BLaER1 treated with 17β-estradiol and CSF1 and Interleukin-3, amounts not matched to agents 10 nM and 100 nM (cell line): ENCODE results near the gene CD59.

Experiments used
- H3K27ac ChIP-seq, 11 experiments: shearing (Covaris generic); formaldehyde crosslinking; 2 replicates each; pipeline ENCODE4 v1.8.1; 2022
- H3K27me3 ChIP-seq, 11 experiments: shearing (Covaris generic); formaldehyde crosslinking; 2 replicates each; pipeline ENCODE4 v1.8.1; 2022
- H3K36me3 ChIP-seq, 11 experiments: shearing (Covaris generic); formaldehyde crosslinking; 2 replicates each; pipeline ENCODE4 v1.8.1; 2022
- H3K4me1 ChIP-seq, 10 experiments: shearing (Covaris generic); formaldehyde crosslinking; 2 replicates each; pipeline ENCODE4 v1.8.1; 2022
- H3K4me2 ChIP-seq, 11 experiments: shearing (Covaris generic); formaldehyde crosslinking; 2 replicates each; pipeline ENCODE4 v1.8.1; 2022
- H3K4me3 ChIP-seq, 10 experiments: shearing (Covaris generic); formaldehyde crosslinking; 2 replicates each; pipeline ENCODE4 v1.8.1; 2022
- H3K9ac ChIP-seq, 11 experiments: shearing (Covaris generic); formaldehyde crosslinking; 2 replicates each; pipeline ENCODE4 v1.8.1; 2022
- H3K9me3 ChIP-seq, 11 experiments: shearing (Covaris generic); formaldehyde crosslinking; replicated peaks in 1 of 11; 2 replicates each; pipeline ENCODE4 v1.8.1; 2022
- H4K20me1 ChIP-seq, 11 experiments: shearing (Covaris generic); formaldehyde crosslinking; 2 replicates each; pipeline ENCODE4 v1.8.1; 2022
- Cebpa-rat ChIP-seq, 11 experiments: shearing (Covaris generic); IDR thresholded peaks; 2 replicates each; pipeline ENCODE4 v1.8.1; 2022

Gene CD59

DNA sequence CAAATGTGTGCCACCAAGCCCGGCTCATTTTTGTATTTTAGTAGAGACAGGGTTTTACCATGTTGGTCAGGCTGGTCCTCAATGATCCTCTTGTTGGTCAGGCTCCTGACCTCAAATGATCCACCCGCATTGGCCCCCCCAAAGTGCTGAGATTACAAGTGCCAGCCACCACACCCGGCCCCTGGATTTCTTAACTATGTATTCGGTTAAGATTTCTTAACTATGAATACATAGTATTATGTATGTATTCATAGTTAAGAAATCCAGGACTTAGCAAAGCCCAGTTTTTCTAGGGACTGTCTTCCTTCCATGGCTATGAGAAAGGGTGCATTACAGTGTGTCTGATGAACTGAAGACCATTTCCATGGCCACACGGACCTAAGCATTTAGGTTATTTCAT is 37.3 kb downstream of the CD59 start:
- Histone ChIP-seq H3K4me1 (peaks cover 36 to 67% (median 54%) of the 10 kb centered on the region in 10 experiments), H3K9ac (no peak overlapping the region)
- no peak for TF ChIP-seq Cebpa-rat (IDR thresholded peaks at IDR 0.05)

DNA sequence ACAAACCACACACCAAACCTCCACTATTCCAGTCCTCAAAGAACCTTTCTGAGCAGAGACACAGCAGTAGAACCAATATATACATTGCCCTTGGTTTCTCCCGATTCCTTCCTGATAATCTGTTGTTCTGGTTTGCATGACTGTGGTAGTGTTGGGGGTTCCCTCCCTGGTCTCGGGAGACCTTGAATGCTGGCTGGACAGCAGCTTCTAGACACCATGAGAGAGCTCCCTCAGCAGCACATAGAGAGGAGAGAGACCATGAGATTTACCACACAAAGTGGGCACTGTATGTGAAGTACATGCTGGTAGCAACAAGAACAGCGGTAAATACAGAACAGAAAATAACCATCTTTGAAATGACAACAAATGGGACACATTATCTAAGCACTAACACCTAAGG is 38.2 kb downstream of the CD59 start:
- Histone ChIP-seq H3K36me3 (no peaks in the 10 kb centered on the region), H3K4me3 (no peak overlapping the region), H4K20me1 (peaks cover 0 to 13% (median 0%) of the 10 kb centered on the region in 11 experiments; a peak in 2 of 22 replicates), H3K4me1 (peaks cover 36 to 65% (median 52%) of the 10 kb centered on the region in 10 experiments), H3K27me3 (no peaks in the 10 kb centered on the region), H3K9me3 (no peaks in the 10 kb centered on the region), H3K27ac (no peak overlapping the region), H3K4me2 (no peak overlapping the region), H3K9ac (no peak overlapping the region)
- no peak for TF ChIP-seq Cebpa-rat (IDR thresholded peaks at IDR 0.05)

More for the DNA sequence above, 37.3 kb downstream of the CD59 start:
- peaks cover 0 to 15% (median 0%) of the 10 kb centered on the region in 11 experiments; a peak in 2 of 22 replicates for H4K20me1 ChIP-seq
- no peaks in the 10 kb centered on the region for H3K27me3 ChIP-seq
- no peak overlapping the region for H3K4me3 ChIP-seq
- peak overlapping the region in 6 of 11 experiments; percentile 76 to 95 (median 87); a peak in 8 of 22 replicates for H3K4me2 ChIP-seq
- no peaks in the 10 kb centered on the region for H3K36me3 ChIP-seq
- H3K27ac ChIP-seq, result no peak overlapping the region
- no peaks in the 10 kb centered on the region for H3K9me3 ChIP-seq

- no peaks in the 10 kb centered on the region for H3K9me3 ChIP-seq
- no peak for TF ChIP-seq Cebpa-rat (IDR thresholded peaks at IDR 0.05)
- peaks cover 0 to 7% (median 0%) of the 10 kb centered on the region in 11 experiments; a peak in 2 of 22 replicates for H4K20me1 ChIP-seq
- no peaks in the 10 kb centered on the region for H3K36me3 ChIP-seq
- H3K9ac ChIP-seq, result no peak overlapping the region
- peak overlapping the region in 5 of 11 experiments; percentile 62 to 82 (median 79); a peak in 8 of 22 replicates for H3K4me2 ChIP-seq
- H3K4me1 ChIP-seq, result peaks cover 35 to 67% (median 51%) of the 10 kb centered on the region in 10 experiments
- no peaks in the 10 kb centered on the region for H3K27me3 ChIP-seq
- no peak overlapping the region for H3K27ac ChIP-seq
- H3K4me3 ChIP-seq, result no peak overlapping the region
These were observed 39.1 kb downstream of the CD59 start for GRCh38 chr11:33696931-33697638.

DNA sequence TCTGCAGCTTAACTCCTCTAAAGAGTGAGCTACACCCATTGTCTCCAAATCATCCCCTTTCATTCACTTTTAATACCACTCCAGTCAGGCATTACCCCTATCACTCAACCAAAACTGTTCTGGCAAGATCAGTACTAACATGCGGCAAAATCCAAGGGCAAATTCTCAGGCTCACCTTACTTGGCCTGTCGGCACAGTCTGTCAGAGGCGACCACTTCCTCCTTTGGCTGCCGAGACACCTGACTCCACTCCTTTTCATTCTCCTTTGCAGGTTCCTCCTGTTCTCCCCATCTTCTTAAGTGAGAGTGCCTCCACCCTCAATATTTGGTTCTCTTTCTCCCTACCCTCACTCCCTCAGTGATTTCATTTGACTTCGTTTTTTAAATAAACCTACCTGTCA is 39.8 kb downstream of the CD59 start:
- Histone ChIP-seq H3K9ac (no peak overlapping the region), H3K4me1 (peaks cover 28 to 67% (median 48%) of the 10 kb centered on the region in 10 experiments), H3K4me3 (no peak overlapping the region), H3K27me3 (no peaks in the 10 kb centered on the region), H3K9me3 (no peaks in the 10 kb centered on the region), H3K36me3 (no peaks in the 10 kb centered on the region), H3K27ac (peak overlapping the region in 4 of 11 experiments; percentile 0 to 51 (median 26); a peak in 3 of 22 replicates), H4K20me1 (peaks cover 0 to under 1% (median 0%) of the 10 kb centered on the region in 11 experiments; a peak in 1 of 22 replicates), H3K4me2 (peak overlapping the region; percentile 4 to 82 (median 62); a peak in 14 of 22 replicates)
- no peak for TF ChIP-seq Cebpa-rat (IDR thresholded peaks at IDR 0.05)

DNA sequence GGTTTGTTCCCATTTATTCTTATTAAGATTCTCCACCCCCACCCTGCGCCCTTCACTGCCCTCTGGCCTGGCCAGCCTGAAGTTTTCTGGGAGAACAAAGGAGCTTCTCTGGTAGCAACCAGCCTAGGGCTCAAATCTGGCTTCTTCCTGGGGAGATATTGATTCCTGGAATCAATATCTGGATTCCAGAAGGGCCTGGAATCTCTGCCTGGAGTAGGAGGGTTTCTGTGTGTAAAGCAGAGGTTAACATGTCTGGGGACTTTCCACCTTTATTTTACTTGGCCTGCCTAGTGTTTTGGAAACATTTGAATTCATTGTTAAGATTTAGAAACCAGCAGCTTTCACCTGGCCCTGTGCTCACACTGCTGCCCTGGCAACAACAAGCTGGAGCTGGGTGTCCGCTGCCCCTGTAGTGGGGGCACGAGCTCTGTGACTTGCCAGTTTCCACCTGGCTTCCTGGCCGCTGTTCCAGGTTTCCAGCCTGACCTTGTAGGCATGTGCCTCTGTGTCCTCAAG is 41.1 kb downstream of the CD59 start:
- peak overlapping the region in 6 of 11 experiments; percentile 5 to 38 (median 27); a peak in 7 of 22 replicates for H3K9ac ChIP-seq

DNA sequence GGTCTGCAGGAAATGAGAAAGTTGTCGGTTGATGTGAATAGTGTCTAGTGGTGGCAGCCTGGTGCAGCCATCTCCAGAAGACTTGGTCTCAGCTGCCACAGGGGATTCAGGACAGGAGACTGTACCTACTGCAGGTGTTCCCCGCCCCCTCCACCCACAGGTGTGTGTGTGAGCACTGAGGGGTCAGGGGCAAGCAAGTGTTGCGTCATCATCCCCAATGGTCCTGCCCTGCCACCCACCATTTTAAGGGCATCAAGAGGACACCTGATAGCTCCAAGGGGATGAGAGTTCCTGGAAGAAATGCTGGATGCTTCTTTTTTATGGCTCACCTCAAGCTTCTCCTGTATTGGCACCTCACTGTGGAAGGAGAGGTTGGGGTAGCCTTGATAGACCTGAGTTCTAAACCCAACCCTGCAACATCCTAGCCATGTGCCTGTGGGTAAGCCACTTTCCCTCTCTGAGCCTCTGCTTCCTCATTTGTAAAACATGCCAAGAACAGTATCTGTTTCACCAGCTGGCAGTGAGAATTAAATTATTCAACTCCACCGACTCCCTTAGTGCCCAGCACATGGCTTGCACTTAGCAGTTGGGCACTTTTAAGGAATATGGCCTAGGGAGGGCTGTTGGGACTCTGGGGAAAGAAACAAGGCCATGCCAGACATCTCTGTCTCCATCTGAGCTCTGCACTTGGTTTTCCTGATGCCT is 41.7 kb downstream of the CD59 start:
- H3K4me1 ChIP-seq, result peaks cover 15 to 73% (median 50%) of the 10 kb centered on the region in 10 experiments
- H3K4me3 ChIP-seq, result no peak overlapping the region
- H3K36me3 ChIP-seq, result no peaks in the 10 kb centered on the region
- no peaks in the 10 kb centered on the region for H3K27me3 ChIP-seq
- peak overlapping the region in 7 of 11 experiments; percentile 38 to 69 (median 59); a peak in 10 of 22 replicates for H3K27ac ChIP-seq
- no peak overlapping the region for H3K9ac ChIP-seq
- peak overlapping the region in 10 of 11 experiments; percentile 56 to 82 (median 62); a peak in 17 of 22 replicates for H3K4me2 ChIP-seq
- H4K20me1 ChIP-seq, result no peaks in the 10 kb centered on the region
- H3K9me3 ChIP-seq, result no peaks in the 10 kb centered on the region
- TF ChIP-seq Cebpa-rat (IDR thresholded peaks at IDR 0.05), result peak in 4 of 11 experiments; percentile 26 to 82 (median 50); a peak in 6 of 22 replicates

More for the DNA sequence above, 41.1 kb downstream of the CD59 start:
- Histone ChIP-seq H3K4me3 (no peak overlapping the region), H3K4me1 (peaks cover 21 to 73% (median 54%) of the 10 kb centered on the region in 10 experiments), H3K36me3 (no peaks in the 10 kb centered on the region), H3K27me3 (no peaks in the 10 kb centered on the region), H3K9me3 (no peaks in the 10 kb centered on the region), H3K27ac (peak overlapping the region in 8 of 11 experiments; percentile 21 to 69 (median 56); a peak in 15 of 22 replicates), H3K4me2 (peak overlapping the region; percentile 4 to 82 (median 62); a peak in 20 of 22 replicates), H4K20me1 (no peaks in the 10 kb centered on the region)
- no peak for TF ChIP-seq Cebpa-rat (IDR thresholded peaks at IDR 0.05)

DNA sequence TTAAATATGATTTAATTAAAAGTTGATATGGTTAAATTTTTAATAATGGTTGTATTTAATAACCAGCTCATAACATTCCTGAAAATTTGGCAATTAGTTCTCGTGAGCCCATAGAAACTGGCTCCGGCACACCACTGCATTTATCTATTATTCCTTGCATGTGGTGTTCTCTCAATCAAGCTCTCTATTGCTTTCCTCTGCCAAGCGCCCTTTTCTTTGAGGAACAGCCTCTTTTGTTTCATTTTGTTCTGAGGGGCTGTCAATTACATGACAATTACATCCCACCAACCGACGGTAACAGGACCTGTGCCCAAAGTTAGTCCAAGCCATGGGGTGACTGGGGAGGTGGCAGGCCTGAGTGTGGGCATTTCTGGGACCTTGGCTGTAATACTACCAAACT is 43.7 kb downstream of the CD59 start:
- H3K4me1 ChIP-seq, result peaks cover 13 to 82% (median 48%) of the 10 kb centered on the region in 10 experiments; a peak in 18 of 20 replicates
- no peaks in the 10 kb centered on the region for H4K20me1 ChIP-seq

GRCh38 chr11:33692013-33692504 is 44.2 kb downstream of the CD59 start:
- Histone ChIP-seq H3K36me3 (no peaks in the 10 kb centered on the region), H3K9me3 (peaks cover 0 to 6% (median 0%) of the 10 kb centered on the region in 11 experiments; a peak in 3 of 22 replicates), H3K4me2 (peak overlapping the region in 6 of 11 experiments; percentile 9 to 81 (median 66); a peak in 11 of 22 replicates), H3K27ac (peak overlapping the region in 4 of 11 experiments; percentile 14 to 77 (median 39); a peak in 6 of 22 replicates), H4K20me1 (no peaks in the 10 kb centered on the region), H3K4me1 (peaks cover 13 to 82% (median 48%) of the 10 kb centered on the region in 10 experiments; a peak in 18 of 20 replicates), H3K4me3 (no peak overlapping the region), H3K27me3 (no peaks in the 10 kb centered on the region), H3K9ac (peak overlapping the region in 2 of 11 experiments; percentile 34 to 54; a peak in 3 of 22 replicates)
- TF ChIP-seq Cebpa-rat (IDR thresholded peaks at IDR 0.05), result no peak

More for the DNA sequence above, 43.7 kb downstream of the CD59 start:
- H3K36me3 ChIP-seq, result no peaks in the 10 kb centered on the region
- H3K27ac ChIP-seq, result peak overlapping the region in 2 of 11 experiments; percentile 57 to 77; a peak in 3 of 22 replicates
- H3K4me3 ChIP-seq, result no peak overlapping the region
- TF ChIP-seq Cebpa-rat (IDR thresholded peaks at IDR 0.05), result no peak
- H3K9ac ChIP-seq, result no peak overlapping the region
- peak overlapping the region in 3 of 11 experiments; percentile 69 to 81 (median 69); a peak in 5 of 22 replicates for H3K4me2 ChIP-seq
- H3K27me3 ChIP-seq, result no peaks in the 10 kb centered on the region
- peaks cover 0 to 2% (median 0%) of the 10 kb centered on the region in 11 experiments; a peak in 2 of 22 replicates for H3K9me3 ChIP-seq
